Gastroesophageal sphincter (tissue), 4 donors: ENCODE data around the gene ATMIN. TPM values are rescaled to one million over a fixed set of nuclear protein-coding genes. Genes with fewer than 3 reads are reported as not detected.

Source experiments
- ATAC-seq: fragments of 150-250 bp; one replicate; pipeline ENCODE4 v1.9.1; 2016; ENCODE audit warnings: mild to moderate bottlenecking, moderate library complexity
- H3K27ac ChIP-seq, 4 donors: fragments of 200-600 bp; sonication (generic) in 3 of 4; 1 replicate in 3 of 4; 2 replicates in 1 of 4; pipeline ENCODE4 v1.5.1; 2016 to 2019
- H3K27me3 ChIP-seq: fragments of 200-600 bp; sonication (generic); one replicate; pipeline ENCODE4 v1.5.1; 2019
- H3K36me3 ChIP-seq, 2 donors: fragments of 200-600 bp; sonication (generic); one replicate each; pipeline ENCODE4 v1.5.1; 2019; ENCODE audit warnings: control low read depth in 1 of 2
- H3K4me1 ChIP-seq, 3 donors: fragments of 200-600 bp; sonication (generic); 1 replicate in 2 of 3; 2 replicates in 1 of 3; pipeline ENCODE4 v1.5.1; 2016 to 2019; ENCODE audit warnings: control low read depth in 2 of 3
- H3K4me3 ChIP-seq, 2 donors: fragments of 200-600 bp; sonication (generic); one replicate each; pipeline ENCODE4 v1.5.1; 2019; ENCODE audit warnings: mild to moderate bottlenecking in 1 of 2, moderate library complexity in 1 of 2
- H3K9me3 ChIP-seq, 3 donors: fragments of 200-600 bp; sonication (generic); one replicate each; pipeline ENCODE4 v1.5.1; 2017 to 2019; ENCODE audit warnings: control low read depth in 2 of 3
- EP300 ChIP-seq: sonication (generic); formaldehyde crosslinking; IDR thresholded peaks from one replicate; pipeline ENCODE4 v1.6.1; 2017; ENCODE audit warnings: antibody characterized with exemption, mild to moderate bottlenecking
- POLR2A ChIP-seq, 2 donors: fragments of 450-650 bp; IDR thresholded peaks; one replicate each; pipeline ENCODE4 v1.6.1; 2017; ENCODE audit warnings: antibody characterized with exemption in 2 of 2, mild to moderate bottlenecking in 2 of 2, moderate library complexity in 1 of 2
- POLR2AphosphoS5 ChIP-seq: sonication (generic); formaldehyde crosslinking; IDR thresholded peaks from one replicate; pipeline ENCODE4 v1.6.1; 2017; ENCODE audit warnings: antibody characterized with exemption
- WGBS, 2 donors: methylation state at CpG; one replicate each; pipeline ENCODE4 v1.1.5; 2018; ENCODE audit warnings: low coverage in 1 of 2; 5-methylcytosine and 5-hydroxymethylcytosine counted together
- total RNA-seq, 4 donors: library from RNA; depleted of rRNA; stranded (reverse); fragments of >200 nt; gene quantifications; one replicate each; pipeline ENCODE4 v1.1.0, GENCODE V29; 2016
- TF ChIP-seq, protein P1 (sequence below), 4 experiments: fragments of 200-600 bp in 2 of 4; fragments of 450-650 bp in 2 of 4; sonication (generic) in 1 of 4; IDR thresholded peaks; one replicate each; pipeline ENCODE4 v1.5.1; 2017 to 2019; ENCODE audit warnings: antibody characterized with exemption in 4 of 4, mild to moderate bottlenecking in 2 of 4, moderate library complexity in 2 of 4

Gene ATMIN
- total RNA-seq, 4 donors from 2014 or later = 31.2 to 37.3 (median 35.0) TPM

DNA sequence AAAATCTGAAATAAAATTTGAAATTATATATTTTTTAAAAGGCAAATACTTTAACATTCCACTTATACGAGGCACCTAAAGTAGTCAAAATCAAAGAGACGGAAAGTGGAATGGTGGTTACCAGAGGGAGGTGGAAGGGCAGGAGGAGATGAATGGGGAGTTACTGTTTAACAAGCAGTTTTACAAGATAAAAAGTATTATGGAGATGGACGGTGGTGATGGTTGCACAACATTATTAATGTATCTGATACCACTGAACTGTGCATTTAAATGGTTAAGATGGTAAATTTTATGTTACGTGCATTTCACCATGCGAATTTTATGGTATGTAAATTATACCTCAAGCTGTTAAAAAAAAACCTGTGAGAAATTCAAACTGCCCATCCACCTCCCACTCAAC lies 34.3 kb upstream of the ATMIN start:
- WGBS, 2 donors = 88 to 90% methylated on average over 5 of the region's 5 CpGs
- ATAC-seq = no peak
- no peaks in the 10 kb centered on the region for H3K36me3 ChIP-seq

GRCh38 chr16:81003064-81003463 lies 32.6 kb upstream of the ATMIN start:
- Histone ChIP-seq H3K4me3 (no peak overlapping the region), H3K36me3 (no peaks in the 10 kb centered on the region), H3K9me3 (no peaks in the 10 kb centered on the region), H3K4me1 (peaks cover 0 to 37% (median 12%) of the 10 kb centered on the region in 3 donors), H3K27me3 (no peaks in the 10 kb centered on the region), H3K27ac (no peak overlapping the region)
- TF ChIP-seq EP300 (no peak), POLR2A (IDR thresholded peaks at IDR 0.05) (no peak), POLR2AphosphoS5 (no peak)
- TF ChIP-seq, protein P1, sequence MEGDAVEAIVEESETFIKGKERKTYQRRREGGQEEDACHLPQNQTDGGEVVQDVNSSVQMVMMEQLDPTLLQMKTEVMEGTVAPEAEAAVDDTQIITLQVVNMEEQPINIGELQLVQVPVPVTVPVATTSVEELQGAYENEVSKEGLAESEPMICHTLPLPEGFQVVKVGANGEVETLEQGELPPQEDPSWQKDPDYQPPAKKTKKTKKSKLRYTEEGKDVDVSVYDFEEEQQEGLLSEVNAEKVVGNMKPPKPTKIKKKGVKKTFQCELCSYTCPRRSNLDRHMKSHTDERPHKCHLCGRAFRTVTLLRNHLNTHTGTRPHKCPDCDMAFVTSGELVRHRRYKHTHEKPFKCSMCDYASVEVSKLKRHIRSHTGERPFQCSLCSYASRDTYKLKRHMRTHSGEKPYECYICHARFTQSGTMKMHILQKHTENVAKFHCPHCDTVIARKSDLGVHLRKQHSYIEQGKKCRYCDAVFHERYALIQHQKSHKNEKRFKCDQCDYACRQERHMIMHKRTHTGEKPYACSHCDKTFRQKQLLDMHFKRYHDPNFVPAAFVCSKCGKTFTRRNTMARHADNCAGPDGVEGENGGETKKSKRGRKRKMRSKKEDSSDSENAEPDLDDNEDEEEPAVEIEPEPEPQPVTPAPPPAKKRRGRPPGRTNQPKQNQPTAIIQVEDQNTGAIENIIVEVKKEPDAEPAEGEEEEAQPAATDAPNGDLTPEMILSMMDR (IDR thresholded peaks at IDR 0.05) = no peak
- no peak for ATAC-seq
- WGBS, 2 donors = 62 to 67% methylated on average over 4 of the region's 4 CpGs

More for the DNA sequence above, 34.3 kb upstream of the ATMIN start:
- no peak for TF ChIP-seq EP300
- no peak for TF ChIP-seq POLR2A (IDR thresholded peaks at IDR 0.05)
- TF ChIP-seq POLR2AphosphoS5 = no peak
- TF ChIP-seq, protein P1 (IDR thresholded peaks at IDR 0.05) = no peak
- H3K4me1 ChIP-seq = peaks cover 0 to 33% (median 12%) of the 10 kb centered on the region in 3 donors
- no peak overlapping the region for H3K4me3 ChIP-seq
- H3K27me3 ChIP-seq = no peaks in the 10 kb centered on the region
- H3K27ac ChIP-seq = no peak overlapping the region
- H3K9me3 ChIP-seq = no peaks in the 10 kb centered on the region

- Histone ChIP-seq H3K9me3 (no peaks in the 10 kb centered on the region), H3K27me3 (no peaks in the 10 kb centered on the region), H3K4me1 (peaks cover 0 to 43% (median 12%) of the 10 kb centered on the region in 3 donors), H3K36me3 (no peaks in the 10 kb centered on the region), H3K27ac (peak overlapping the region in 3 of 4 donors; percentile 39 to 61 (median 46)), H3K4me3 (peak overlapping the region in 1 of 2 donors; percentile 29)
- 51 to 67% methylated on average over 8 to 9 of the region's 11 CpGs for WGBS, 2 donors
- ATAC-seq = no peak
- no peak for TF ChIP-seq POLR2A (IDR thresholded peaks at IDR 0.05)
- TF ChIP-seq, protein P1 (IDR thresholded peaks at IDR 0.05) = no peak
- no peak for TF ChIP-seq POLR2AphosphoS5
- no peak for TF ChIP-seq EP300
Measured at GRCh38 chr16:81003610-81004460, 31.8 kb upstream of the ATMIN start.

DNA sequence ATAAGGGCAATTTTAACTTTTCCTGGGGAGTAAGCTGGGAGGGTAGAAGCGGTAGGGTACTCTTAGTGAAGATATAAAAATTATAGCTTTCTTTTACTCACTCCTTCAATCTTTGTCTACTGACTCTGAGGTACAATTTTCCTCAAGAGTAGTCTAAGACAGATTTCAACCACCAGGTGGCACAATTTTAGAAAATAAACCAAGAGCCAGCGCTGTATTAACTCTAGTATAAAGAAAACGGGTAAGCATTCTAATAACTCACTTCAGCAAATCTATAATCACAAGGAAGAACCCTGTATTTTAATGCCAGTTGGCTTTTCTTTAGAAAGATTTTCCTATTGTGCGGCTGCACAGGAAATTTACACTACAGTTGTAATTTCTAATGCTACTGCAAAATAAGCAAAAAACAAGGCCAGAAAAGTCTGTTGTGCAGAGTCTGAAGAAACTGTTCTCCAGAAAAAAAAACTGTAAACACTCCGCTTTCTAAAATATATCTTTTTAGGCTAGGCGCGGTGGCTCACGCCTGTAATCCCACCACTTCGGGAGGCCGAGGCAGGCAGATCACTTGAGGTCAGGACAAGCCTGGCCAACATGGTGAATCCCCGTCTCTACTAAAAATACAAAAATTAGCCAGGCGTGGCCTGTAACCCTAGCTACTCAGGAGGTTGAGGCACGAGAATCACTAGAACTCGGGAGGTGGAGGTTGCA lies 30.8 kb upstream of the ATMIN start:
- ATAC-seq = no peak
- WGBS, 2 donors = 42 to 45% methylated on average over 7 to 13 of the region's 14 CpGs
- no peaks in the 10 kb centered on the region for H3K9me3 ChIP-seq
- peaks cover 0 to 43% (median 12%) of the 10 kb centered on the region in 3 donors for H3K4me1 ChIP-seq
- H3K4me3 ChIP-seq = peak overlapping the region in 1 of 2 donors; percentile 97
- no peaks in the 10 kb centered on the region for H3K36me3 ChIP-seq
- TF ChIP-seq, protein P1 (IDR thresholded peaks at IDR 0.05) = peak; percentile 60 to 76 (median 72)
- TF ChIP-seq EP300 = no peak
- peak overlapping the region in 3 of 4 donors; percentile 39 to 61 (median 46) for H3K27ac ChIP-seq
- no peaks in the 10 kb centered on the region for H3K27me3 ChIP-seq
